KOPT-K1 (cell line): ENCODE data around the gene TAF1.
"Not testable (repeated sequence)": the region's sequence is repeated elsewhere in the genome, so short reads cannot be mapped to it uniquely, and the experiment has no call there.

Source experiments
- H3K27ac ChIP-seq: fragments of 200-600 bp; sonication (generic); 2 replicates; pipeline ENCODE4 v1.5.1; 2016; ENCODE audit warnings: antibody characterized with exemption, mild to moderate bottlenecking, low read depth, low read length; ENCODE audit not compliant: poor library complexity, severe bottlenecking
- H3K36me3 ChIP-seq: fragments of 200-600 bp; sonication (generic); 2 replicates; pipeline ENCODE4 v1.5.1; 2017; ENCODE audit warnings: antibody characterized with exemption, mild to moderate bottlenecking, low read length, moderate library complexity; ENCODE audit not compliant: insufficient read depth
- H3K9me3 ChIP-seq: fragments of 200-600 bp; sonication (generic); 2 replicates; pipeline ENCODE4 v1.5.1; 2017; ENCODE audit warnings: antibody characterized with exemption, low read length, mild to moderate bottlenecking; ENCODE audit not compliant: insufficient read depth, poor library complexity, severe bottlenecking

TAF1 gene

GRCh38 chrX:71513731-71514130, 147.6 kb downstream of the TAF1 start:
- H3K9me3 ChIP-seq, H3K27ac ChIP-seq, H3K36me3 ChIP-seq: not testable (repeated sequence)

DNA sequence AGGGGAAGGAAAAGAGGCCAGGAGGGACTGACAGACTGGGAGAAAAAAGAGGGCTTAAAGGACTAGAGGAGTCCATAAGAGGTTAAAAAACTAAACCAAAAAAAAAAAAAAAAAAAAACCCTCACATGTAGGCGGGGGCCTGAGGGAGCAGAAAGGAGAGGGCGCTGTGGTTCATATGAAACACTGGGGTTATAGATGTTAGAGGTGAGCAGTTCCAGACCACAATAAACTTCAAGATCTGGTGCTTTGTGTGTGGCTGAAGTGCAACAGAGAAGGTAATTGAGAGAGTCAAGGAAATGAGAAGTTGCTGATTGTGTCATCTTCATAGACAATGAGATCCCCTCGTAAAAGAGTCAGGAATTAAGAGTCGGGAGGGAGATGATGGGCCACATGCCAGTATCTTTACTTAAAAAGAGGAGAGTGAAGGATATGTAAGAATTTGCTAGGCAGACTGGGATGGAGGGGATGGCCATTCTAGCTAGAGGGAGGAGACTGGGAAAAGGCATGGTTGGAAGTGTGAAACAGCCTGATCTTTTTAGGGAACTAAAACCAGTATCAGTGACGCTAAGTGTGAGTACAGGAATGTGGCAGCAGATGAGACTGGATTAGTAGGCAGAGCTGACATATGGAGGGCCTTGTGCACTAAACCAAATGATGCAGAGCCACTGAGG, 148.3 kb downstream of the TAF1 start:
- no peak overlapping the region for H3K27ac ChIP-seq

DNA sequence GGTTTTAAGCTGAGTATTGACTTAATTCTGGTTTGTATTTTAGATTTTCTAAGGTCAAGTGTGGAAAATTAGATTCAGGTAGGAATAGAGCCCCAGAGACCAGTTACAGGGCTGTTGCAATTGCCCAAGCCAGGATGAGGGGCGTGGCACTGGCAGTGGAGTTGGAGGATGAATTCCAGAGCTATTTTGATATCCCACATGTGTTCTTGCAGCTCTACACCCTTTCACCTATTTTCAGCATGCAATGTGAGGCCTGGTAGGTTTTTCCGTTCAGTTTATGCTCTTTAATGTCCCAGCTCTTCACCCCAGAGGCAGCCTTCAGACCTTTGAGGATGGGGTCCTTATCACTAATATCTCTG, 148.9 kb downstream of the TAF1 start:
- no peak overlapping the region for H3K27ac ChIP-seq
- no peaks in the 10 kb centered on the region for H3K9me3 ChIP-seq

More for the DNA sequence above, 148.3 kb downstream of the TAF1 start:
- Histone ChIP-seq H3K9me3 (no peaks in the 10 kb centered on the region), H3K36me3 (no peaks in the 10 kb centered on the region)

More for the DNA sequence above, 148.9 kb downstream of the TAF1 start:
- no peaks in the 10 kb centered on the region for H3K36me3 ChIP-seq
